ENCODE results near the gene PRKN.

- no peak for TF ChIP-seq CTCF (IDR thresholded peaks at IDR 0.05; ENCODE audit: borderline replicate concordance, extremely low read depth, low read length, poor library complexity, severe bottlenecking)
- no peak for TF ChIP-seq EZH2 (IDR thresholded peaks at IDR 0.05; ENCODE audit: borderline replicate concordance, low read depth, low read length, severe bottlenecking)
Observed at GRCh38 chr6:162491637-162492036, 235.9 kb downstream of the PRKN start.

Measured in DND-41 (cell line).